ENCODE data around the gene NUTM1.

NUTM1 gene, protein sequence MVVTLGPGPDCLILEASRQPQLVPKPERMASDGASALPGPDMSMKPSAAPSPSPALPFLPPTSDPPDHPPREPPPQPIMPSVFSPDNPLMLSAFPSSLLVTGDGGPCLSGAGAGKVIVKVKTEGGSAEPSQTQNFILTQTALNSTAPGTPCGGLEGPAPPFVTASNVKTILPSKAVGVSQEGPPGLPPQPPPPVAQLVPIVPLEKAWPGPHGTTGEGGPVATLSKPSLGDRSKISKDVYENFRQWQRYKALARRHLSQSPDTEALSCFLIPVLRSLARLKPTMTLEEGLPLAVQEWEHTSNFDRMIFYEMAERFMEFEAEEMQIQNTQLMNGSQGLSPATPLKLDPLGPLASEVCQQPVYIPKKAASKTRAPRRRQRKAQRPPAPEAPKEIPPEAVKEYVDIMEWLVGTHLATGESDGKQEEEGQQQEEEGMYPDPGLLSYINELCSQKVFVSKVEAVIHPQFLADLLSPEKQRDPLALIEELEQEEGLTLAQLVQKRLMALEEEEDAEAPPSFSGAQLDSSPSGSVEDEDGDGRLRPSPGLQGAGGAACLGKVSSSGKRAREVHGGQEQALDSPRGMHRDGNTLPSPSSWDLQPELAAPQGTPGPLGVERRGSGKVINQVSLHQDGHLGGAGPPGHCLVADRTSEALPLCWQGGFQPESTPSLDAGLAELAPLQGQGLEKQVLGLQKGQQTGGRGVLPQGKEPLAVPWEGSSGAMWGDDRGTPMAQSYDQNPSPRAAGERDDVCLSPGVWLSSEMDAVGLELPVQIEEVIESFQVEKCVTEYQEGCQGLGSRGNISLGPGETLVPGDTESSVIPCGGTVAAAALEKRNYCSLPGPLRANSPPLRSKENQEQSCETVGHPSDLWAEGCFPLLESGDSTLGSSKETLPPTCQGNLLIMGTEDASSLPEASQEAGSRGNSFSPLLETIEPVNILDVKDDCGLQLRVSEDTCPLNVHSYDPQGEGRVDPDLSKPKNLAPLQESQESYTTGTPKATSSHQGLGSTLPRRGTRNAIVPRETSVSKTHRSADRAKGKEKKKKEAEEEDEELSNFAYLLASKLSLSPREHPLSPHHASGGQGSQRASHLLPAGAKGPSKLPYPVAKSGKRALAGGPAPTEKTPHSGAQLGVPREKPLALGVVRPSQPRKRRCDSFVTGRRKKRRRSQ

DNA sequence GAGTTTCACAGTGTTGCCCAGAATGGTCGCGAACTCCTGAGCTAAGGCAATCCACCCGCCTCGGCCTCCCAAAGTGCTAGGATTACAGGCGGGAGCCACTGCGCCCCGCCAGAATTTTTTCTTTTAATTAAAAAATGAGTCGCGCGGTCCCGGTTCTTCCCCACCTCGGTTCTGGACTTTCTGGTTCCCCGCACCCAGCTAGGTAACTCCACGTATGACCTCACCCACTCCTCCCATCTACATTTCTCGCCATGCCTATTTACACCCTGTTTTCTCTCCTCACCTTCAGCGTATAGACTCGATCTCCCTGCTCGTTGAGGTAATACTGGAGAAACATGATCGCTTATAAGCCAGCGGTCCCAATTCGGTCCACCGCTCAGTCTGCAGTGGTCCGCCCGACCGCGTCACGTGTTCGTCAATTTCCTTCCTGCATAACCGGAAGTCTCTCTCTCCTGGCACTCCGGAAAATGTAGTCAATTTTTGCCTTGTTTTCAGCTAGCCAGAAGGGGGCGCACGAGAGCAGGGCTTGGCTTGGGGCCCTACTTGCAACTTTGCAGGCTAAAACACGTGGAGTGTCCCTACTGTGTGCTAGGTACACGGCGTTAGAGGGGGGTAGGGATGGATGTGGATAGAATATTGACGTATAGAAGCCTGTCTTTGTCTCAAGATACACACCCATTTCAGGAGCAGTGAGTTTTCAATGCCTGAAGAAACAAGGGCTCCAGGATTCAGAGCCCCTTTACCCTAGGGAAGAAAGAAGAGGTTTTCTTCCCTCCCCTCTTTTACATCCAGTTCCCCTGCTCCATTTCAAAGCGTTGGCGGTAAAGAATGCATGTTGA is at the start of gene NUTM1, which contains the start of gene NOP10:
TSS of gene NUTM1 (plus strand) at position 579 of the 839 bp plus-strand sequence. CDS start 382 bp downstream, outside the sequence.
TSS of gene NOP10 (minus strand) at position 400 of the 839 bp plus-strand sequence. CDS start at position 337, 63 bp downstream.
- peak; percentile 89 to 95 for DNase-seq

DNA sequence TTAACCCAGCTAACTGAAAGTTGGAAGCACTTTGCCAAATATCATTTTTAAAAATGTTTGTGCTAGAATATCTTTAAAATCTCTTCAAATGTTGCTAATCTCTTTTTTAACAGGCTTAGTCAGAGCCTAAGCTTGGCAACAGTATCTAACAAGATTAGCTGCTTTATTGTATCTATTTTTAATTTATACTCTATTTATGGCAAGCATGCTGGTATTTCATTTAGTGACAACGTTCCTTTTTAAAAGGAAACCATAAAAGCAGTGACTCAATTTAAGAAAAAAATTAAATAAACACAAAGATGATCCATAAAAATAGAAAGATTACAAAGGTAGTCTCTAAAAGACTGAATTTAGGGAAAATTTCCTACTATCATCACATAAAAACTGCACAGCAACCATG is 46.1 kb upstream of the NUTM1 start:
- DNase-seq: no peak

DNA sequence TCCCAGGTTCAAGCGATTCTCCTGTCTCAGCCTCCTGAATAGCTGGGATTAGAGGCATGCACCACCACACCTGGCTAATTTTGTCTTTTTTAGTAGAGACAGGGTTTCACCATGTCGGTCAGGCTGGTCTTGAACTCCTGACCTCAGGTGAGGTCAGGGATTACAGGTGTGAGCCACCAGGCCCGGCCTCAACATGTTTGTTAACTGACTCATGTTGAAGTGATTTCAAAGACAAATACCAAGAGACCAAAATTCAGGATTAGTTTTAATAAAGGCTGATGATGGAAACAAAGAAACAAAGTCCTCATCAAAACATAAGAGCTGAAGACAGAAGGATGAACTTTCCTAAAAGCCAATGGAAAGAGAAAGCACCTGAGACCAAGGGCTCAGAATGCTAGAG is 42.1 kb upstream of the NUTM1 start:
- no peak for DNase-seq

DNA sequence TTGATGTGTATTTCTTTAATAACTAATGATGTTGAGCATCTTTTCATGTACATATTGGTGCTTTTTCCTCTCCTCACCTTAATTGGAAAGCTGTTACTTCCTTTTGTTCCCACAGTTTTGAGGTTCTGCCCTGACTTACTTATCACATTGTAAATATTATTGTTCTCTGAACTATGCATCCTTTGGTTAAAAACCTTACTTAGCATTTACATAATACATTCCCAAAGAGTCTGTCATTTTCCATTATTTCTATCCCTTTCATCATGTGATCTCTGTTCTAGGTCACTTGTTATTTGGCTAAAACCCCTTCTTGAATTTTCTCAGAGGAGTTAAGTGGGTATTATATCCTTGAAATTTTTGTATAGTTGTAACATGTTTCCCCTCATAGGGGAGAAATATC is 38.5 kb upstream of the NUTM1 start:
- DNase-seq: no peak

DNA sequence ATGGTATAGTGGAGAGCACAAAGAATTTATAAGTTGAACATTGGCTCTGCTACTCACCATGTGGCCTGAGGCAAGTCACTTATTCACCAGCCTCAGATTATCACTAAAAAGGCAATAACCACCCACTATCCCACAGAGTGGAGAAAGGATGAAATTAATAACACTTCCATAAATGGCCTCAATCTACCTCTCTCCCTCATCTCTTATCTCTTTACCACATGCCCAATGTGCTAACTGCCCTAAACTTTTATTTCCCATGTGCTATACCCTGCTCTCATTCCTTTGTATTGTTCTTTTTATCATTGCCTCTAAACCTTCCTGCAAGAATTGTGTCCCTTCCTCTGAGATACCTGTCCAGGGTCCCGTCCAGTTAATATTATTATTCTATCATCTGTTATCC is 31.6 kb upstream of the NUTM1 start:
- DNase-seq: no peak

DNA sequence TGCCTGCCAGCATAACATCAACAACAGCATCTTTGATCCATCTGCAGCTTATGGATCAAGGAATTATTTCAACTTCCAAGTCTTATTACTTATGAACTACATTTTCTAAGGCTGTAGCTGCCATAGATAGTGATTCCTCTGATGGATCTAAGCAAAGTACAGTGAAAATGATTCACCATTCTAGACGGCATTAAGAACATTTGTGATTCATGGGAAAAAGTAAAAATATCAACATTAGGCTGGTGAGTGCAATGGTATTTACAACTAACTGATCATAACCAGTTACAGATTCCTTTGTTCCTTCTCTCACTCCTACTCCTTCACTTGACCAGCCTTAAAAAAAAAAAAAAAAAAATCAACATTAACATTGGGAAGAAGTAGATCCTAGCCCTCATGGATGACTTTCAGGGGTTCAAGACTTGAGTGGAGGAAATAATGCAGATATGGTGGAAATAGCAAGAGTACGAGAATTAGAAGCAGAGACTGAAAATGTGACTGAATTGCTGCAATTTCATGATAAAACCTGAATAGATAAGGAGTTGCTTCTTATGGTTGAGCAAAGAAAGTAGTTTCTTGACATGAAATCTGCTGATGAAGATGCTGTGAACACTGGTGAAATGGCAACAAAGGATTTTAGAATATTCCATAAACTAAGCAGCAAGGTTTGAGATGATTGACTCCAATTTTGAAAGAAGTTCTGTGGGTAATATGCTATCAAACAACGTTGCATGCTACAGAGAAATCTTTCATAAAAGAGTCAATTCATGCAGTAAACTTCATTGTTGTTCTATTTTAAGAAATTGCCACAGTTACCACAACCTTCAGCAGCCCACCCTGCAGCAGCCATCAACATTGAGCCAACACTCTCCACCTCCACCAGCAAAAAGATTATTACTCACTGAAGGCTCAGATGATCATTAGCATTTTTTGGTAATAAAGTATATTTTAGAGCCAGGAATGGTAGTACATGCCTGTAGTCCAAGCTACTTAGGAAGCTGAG is 28.3 kb upstream of the NUTM1 start:
- DNase-seq: no peak

DNA sequence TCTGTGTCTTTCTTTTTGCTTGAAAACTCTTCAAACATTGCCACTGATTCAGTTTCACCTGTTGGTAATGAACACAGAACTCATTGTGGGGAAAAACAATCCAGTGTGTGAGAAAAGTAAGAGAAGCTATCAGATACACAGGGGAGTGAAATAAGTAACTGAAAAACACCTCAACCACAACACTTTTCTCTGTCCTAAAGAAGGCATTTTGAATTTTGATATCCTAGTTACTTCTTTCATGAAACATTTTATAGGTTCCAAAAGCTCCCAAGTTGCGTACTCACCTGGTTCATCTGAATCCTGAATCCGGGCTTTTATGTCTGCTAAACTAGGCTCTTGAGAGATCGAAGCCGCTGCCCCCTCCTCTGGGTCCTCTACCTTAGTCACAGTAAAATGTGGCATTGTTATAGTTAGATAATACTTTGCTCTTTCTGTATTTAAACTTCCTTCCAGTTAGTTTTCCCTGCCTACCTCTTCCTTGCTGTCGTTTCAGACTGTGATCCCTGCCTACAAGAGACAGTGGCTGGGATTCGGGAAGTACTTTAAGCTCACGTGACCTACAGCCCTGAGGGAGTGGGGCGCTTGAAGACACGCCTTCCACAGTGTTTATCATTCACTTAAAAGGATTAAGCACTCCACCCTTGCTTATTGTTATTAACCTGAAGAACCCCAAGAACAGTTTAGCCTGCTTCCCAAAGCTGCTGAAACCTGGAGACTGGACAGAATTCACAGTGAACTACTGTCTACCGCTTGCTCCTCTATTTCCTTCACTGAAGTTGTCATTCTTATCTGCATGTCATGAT is 24.6 kb upstream of the NUTM1 start:
- no peak for DNase-seq

DNA sequence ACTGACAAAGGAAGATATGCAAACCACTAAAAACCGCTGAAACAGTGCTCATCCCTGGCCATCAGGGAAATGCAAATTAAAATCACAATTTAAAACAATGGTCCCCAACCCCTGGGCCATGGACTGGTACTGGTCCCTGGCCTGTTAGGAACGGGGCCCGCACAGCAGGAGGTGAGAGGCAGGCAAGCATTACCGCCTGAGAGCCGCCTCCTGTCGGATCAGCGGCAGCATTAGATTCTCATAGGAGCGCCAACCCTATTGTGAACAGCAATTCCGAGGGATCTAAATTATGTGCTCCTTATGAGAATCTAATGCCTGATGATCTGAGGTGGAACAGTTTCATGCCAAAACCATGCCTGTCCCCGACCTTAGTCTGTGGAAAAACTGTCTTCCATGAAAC is 19.9 kb upstream of the NUTM1 start:
- no peak for DNase-seq

DNA sequence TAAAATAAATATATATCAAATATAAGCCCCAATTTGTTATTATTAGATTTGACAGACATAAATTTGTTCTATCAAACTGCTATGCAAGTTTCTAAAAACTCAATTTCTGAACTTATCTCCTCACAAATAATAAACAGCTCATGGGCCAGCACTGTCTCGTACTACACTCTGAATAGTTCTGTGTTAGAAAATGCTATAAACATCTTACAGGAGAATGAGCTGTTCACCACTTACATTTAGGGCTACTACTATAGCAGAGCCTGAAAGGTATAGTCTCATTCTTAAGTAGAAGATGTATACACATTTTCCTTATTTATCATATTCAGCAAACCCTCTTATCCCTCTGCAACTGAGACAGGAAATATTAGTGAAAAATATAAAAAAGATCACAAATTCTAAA is 18.2 kb upstream of the NUTM1 start:
- no peak for DNase-seq

DNA sequence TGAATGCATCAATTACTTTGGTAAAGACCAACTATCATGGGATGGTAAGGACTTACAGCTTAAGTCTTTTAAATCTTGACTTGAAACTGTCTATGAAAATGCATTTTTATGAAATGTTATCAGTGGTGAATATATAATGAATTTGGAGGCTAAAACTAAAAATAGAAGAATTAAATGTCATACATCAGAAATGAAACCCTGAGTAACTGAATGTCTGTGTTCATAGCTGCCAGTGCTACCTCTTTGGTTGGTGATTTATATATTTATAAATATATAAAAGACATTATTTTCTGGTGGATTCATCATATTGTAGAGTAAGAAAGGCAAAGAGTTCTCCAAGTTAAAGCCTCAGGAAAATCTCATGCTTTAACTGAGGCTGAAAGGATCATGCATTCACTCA is 17.7 kb upstream of the NUTM1 start:
- no peak for DNase-seq

DNA sequence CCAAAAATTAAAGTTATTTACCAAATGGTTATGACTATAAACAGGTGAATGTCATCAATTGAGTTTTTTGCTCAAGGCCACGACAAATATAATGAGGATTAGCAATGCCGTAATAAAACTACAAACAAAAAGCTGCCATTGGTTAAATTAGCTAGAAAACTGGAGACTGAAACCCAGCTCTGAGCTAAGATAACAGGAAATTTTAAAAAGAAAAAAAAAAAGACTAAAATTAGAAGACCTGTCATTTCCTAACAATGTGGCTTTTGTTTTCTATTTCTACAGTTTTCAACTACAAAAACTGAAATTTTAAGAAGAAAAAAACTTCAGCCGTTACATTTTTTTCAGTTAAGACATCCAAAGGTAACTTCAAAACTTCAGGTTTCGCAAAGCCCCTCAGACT is 15.2 kb upstream of the NUTM1 start:
- no peak for DNase-seq

DNA sequence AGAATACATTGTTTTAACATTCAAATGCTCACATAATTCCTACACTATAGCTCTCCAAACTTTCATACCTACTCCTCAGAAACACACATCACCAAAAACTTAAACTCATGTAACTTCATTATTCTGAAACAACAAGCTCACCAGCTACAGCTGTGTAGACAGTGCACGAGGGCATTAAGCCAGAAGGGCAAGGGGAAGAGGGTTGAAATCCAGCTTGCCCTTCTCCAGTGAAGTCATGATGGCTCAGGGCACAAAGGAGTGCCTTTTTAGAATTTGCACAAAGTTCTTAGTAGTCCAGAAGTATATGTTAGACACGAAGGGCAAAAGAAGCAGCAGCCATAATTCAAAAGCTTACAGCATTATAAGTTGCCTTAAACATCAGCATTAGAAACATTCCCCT is 14.1 kb upstream of the NUTM1 start:
- DNase-seq: no peak

DNA sequence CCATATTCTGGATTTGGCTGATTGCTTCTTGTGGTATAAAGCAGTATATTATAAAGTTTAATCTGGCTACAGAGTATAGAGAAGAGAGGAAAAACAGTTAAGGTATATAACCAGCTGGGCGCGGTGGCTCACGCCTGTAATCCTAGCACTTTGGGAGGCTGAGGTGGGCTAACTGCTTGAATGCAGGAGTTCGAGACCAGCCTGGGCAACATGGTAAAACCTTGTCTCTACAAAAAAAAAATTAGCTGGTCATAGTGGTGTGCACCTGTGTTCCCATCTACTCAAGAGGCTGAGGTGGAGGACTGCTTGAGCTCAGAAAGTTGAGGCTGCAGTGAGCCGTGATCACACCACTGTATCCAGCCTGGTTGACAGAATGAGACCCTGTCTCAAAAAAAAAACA is 12.8 kb upstream of the NUTM1 start:
- DNase-seq: no peak

DNA sequence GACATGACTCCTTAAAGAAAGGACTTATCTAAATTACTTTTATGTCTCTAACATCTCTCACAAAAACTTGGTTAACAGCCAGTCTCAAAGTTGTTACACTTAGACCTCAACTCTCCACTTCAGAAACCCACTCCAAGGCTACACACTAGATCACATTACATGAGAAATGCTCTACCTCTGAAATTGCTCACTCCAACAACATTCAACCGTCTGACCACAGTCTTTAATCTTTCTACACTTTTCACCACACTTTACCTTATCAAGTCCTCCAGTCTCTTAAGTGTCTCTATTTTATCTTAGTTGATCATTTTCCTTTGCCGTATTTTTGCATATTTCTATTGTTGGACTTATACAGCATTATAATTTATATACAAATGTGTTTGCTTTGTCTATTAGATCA is 11.3 kb upstream of the NUTM1 start:
- DNase-seq: no peak

DNA sequence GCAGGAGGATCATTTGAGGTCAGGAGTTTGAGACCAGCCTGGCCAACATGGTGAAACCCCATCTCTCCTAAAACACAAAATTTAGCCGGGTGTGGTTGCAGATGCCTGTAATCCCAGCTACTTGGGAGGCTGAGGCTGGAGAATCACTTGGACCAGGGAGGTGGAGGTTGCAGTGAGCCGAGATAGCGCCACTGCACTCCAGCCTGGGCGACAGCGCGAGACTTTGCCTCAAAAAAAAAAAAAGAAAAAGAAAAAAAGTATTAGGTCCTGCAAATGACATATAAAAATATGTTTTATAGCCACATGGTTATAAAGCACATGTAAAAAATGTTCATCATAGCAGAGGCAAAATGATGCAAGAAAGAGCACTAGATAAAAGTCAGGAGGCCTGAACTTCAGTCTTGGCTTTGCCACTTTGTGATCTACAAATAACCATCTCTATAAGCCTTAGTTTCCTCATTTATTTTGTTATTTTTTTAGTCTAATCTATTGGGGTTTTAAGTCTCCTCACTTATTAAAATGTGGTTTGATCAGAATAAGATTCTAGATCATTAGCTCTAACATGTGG is 10.5 kb upstream of the NUTM1 start:
- DNase-seq: no peak

DNA sequence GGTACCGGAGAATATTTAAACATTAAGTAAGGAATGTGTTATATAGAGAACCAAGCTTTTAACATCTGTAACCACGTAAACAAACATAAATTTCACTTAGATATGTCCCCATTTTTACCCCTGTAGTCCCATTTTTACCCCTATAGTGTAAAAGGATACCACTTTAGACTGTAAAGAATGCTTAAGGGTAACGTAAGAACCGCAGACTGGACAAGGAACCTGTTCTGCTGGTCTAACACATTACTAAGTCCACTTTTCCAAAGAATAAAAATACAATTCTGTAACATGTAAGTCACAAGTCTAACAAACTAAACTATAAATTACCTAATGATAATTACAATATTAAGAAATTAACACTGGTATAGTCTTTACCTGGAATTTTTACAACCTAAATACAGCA is 8.4 kb upstream of the NUTM1 start:
- no peak for DNase-seq

DNA sequence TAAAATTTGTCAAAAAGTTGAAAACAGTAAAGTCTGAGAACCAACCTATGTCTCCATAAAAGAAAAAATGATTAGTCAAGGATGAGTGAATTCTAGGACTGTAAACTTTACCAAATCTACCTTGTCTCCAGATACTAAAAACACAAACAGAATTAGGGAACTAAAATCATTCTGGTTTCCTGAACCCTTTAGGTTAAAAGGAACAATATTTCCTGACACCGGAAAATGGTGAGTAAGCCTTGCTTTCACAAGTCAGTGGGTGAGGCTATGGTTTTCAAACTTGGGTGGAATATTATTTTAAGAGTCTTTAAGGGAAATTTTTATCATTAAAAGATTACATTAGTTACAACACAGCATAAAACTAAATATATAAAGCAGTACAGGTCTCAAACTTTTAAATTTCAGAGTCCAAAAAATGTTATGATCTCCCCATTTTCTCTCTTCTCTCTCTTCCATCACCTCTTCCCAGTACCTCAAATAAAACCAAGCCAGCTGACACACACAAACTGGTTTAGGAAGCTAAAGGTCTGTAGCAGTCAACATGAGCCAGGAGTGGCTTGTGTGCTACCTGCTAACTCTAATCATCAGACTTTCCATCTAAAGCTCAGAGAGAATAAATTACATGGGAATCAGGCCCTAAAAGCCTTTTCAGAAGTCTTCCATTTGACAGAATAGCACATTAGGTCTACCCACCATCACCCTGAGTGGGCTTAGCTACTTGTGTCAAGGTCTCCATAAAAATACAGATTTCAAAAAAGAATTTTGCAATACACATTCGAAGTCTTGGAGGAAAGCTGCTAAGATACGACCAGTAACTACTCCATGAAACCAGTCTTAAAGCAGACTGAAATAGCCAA is 7.7 kb upstream of the NUTM1 start:
- no peak for DNase-seq

DNA sequence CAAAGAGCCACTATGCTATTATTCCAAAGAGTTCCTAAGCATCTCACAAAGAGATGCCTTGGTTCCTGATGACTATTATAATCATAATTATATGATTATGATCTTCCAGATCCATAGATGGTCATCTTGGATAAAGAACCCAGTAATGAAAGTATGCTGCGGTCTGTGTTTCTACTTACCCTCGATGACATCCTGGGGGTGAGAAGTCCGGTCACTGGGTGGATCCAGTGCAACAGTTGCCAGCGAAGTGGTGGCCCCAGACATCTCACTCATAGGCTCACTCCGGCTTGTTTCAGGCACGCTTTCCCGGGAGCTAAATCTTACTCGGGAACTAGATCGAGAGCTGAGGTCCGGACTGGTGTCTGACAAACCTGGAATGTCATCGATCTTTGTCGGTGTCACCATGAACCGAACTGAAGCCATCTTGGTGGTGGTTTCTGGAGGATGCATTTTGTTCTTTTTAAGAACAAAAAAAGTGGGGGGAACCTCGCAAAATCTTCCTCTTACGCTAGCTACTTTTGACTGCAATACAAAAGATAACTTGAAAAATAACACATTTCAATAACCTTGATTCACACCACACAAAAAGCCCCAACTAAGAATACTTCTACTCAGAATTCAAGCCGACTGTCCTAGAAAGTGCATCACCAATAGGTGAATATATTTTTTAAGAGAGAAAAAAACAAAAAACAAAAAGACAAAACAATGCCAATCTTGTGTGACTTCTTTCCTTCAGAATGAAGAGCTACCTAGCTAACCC is 6.7 kb upstream of the NUTM1 start:
- DNase-seq: no peak

Measured in stimulated activated CD4-positive, alpha-beta T cell treated with anti-CD3 and anti-CD28 coated beads, Interleukin-4, amount 100 ng/mL, for 4 hours (primary cell).